HepG2 (cell line): ENCODE results near the gene RIPK1. TPM values are rescaled to one million over a fixed set of nuclear protein-coding genes. Genes with fewer than 3 reads are reported as not detected.

Experiments
- AHR ChIP-seq: IDR thresholded peaks from 2 replicates; pipeline ENCODE4 v1.6.1; 2018; ENCODE audit warnings: missing genetic modification reagents, missing compliant biosample characterization
- CEBPB ChIP-seq: IDR thresholded peaks from 2 replicates; pipeline ENCODE4 v1.6.1; 2011; ENCODE audit warnings: low read depth, low read length, improper control_type of control experiment, borderline replicate concordance
- CEBPG ChIP-seq: IDR thresholded peaks from 2 replicates; pipeline ENCODE4 v1.6.1; 2016
- FOXA3 ChIP-seq: IDR thresholded peaks from 2 replicates; pipeline ENCODE4 v1.6.1; 2016; ENCODE audit warnings: missing genetic modification reagents, missing compliant biosample characterization
- HNF1B ChIP-seq: sonication (generic); formaldehyde crosslinking; IDR thresholded peaks from 2 replicates; pipeline ENCODE4 v1.5.1; 2020; ENCODE audit warnings: mild to moderate bottlenecking, moderate library complexity, missing genetic modification reagents
- MBD4 ChIP-seq: IDR thresholded peaks from 2 replicates; pipeline ENCODE4 v1.6.1; 2012; ENCODE audit warnings: low read length, inconsistent platforms, borderline replicate concordance
- MZF1 ChIP-seq: sonication (generic); formaldehyde crosslinking; IDR thresholded peaks from 2 replicates; pipeline ENCODE4 v1.8.1; 2023; ENCODE audit warnings: mild to moderate bottlenecking, missing genetic modification reagents, borderline replicate concordance
- NCOA5 ChIP-seq: sonication (generic); formaldehyde crosslinking; IDR thresholded peaks from 2 replicates; pipeline ENCODE4 v1.4.0; 2020; ENCODE audit warnings: missing genetic modification reagents
- NKX3-1 ChIP-seq: sonication (generic); formaldehyde crosslinking; IDR thresholded peaks from 2 replicates; pipeline ENCODE4 v1.5.0; 2020; ENCODE audit warnings: missing genetic modification reagents
- SP5 ChIP-seq: IDR thresholded peaks from 2 replicates; pipeline ENCODE4 v1.6.1; 2016; ENCODE audit warnings: low read depth, borderline replicate concordance
- ZFX ChIP-seq: sonication (generic); formaldehyde crosslinking; IDR thresholded peaks from 2 replicates; pipeline ENCODE4 v1.4.0; 2020; ENCODE audit warnings: mild to moderate bottlenecking, low read depth, missing genetic modification reagents, moderate library complexity
- ZNF251 ChIP-seq: sonication (generic); formaldehyde crosslinking; IDR thresholded peaks from 2 replicates; pipeline ENCODE4 v1.9.0; 2021; ENCODE audit warnings: mild to moderate bottlenecking, missing genetic modification reagents
- ZNF263 ChIP-seq: sonication (generic); formaldehyde crosslinking; IDR thresholded peaks from 2 replicates; pipeline ENCODE4 v1.4.0; 2020; ENCODE audit warnings: missing genetic modification reagents
- polyA plus RNA-seq, 8 experiments: library from polyadenylated mRNA; depleted of rRNA in 3 of 8; stranded (reverse) in 7 of 8; unstranded in 1 of 8; fragments of >200 nt; fragmentation: Illumina TruSeq in 4 of 8; extraction: Trizol in 4 of 8; gene quantifications; 2 replicates each; pipeline versions ENCODE4 v1.2.1 to v1.2.3, GENCODE V29; 2011 to 2016; ENCODE audit warnings: low read depth in 4 of 8, missing spikeins in 1 of 8, mixed read lengths in 1 of 8; ENCODE audit not compliant: insufficient read depth in 1 of 8
- total RNA-seq, 5 experiments: library from RNA; depleted of rRNA; stranded (reverse); fragments of >200 nt; fragmentation: Illumina TruSeq; extraction: Trizol; gene quantifications; 2 replicates each; pipeline ENCODE4 v1.2.3, GENCODE V29; 2016; ENCODE audit warnings: low read depth in 1 of 5
- TF ChIP-seq, protein P1 (sequence below): sonication (generic); formaldehyde crosslinking; IDR thresholded peaks from 2 replicates; pipeline ENCODE4 v1.8.0; 2022; ENCODE audit warnings: mild to moderate bottlenecking, missing genetic modification reagents
- TF ChIP-seq, protein P2 (sequence below): sonication (generic); formaldehyde crosslinking; IDR thresholded peaks from 2 replicates; pipeline ENCODE4 v1.8.1; 2023; ENCODE audit warnings: mild to moderate bottlenecking, missing genetic modification reagents

Gene RIPK1
- total and polyA plus RNA-seq, 2 of the 13 experiments (the other 11 are each of a cell fraction or from before 2014, with no cell fraction given): 9.0 to 10.3 TPM

DNA sequence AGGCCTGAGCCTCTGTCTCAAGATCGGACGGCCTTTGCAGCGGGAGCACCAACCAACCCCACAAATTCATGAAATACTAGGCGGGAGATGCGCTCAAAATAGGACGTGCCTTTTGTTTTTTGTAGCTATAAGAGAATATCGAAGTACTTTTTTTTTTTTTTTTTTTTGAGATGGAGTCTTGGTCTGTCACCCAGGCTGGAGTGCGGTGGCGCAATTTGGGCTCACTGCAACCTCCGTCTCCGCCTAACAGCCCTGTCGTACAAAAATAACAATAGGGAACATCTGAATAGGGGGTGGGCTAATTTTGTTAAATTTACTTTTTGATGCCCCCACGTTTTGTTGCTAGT, 94.9 kb downstream of the RIPK1 start (continued):
- peak; percentile 66; the same call in 1 of the 2 replicates for TF ChIP-seq ZFX (CRISPR knock-in tag)
- TF ChIP-seq MBD4: no peak
- 0 out of 2 replicates have a peak, but pooled peaks have one; percentile 19 for TF ChIP-seq ZNF263 (CRISPR knock-in tag)
- TF ChIP-seq CEBPG (CRISPR knock-in tag): peak; percentile 17
- TF ChIP-seq SP5 (CRISPR knock-in tag): peak; percentile 7
- 0 out of 2 replicates have a peak, but pooled peaks have one; percentile 9 for TF ChIP-seq HNF1B (CRISPR knock-in tag)
- no peak for TF ChIP-seq ZNF251 (CRISPR knock-in tag)
- TF ChIP-seq NCOA5: no peak
- 0 out of 2 replicates have a peak, but pooled peaks have one; percentile 9 for TF ChIP-seq AHR (CRISPR knock-in tag)
- no peak for TF ChIP-seq FOXA3 (CRISPR knock-in tag)
- 0 out of 2 replicates have a peak, but pooled peaks have one; percentile 3 for TF ChIP-seq CEBPB
- TF ChIP-seq, protein P1, sequence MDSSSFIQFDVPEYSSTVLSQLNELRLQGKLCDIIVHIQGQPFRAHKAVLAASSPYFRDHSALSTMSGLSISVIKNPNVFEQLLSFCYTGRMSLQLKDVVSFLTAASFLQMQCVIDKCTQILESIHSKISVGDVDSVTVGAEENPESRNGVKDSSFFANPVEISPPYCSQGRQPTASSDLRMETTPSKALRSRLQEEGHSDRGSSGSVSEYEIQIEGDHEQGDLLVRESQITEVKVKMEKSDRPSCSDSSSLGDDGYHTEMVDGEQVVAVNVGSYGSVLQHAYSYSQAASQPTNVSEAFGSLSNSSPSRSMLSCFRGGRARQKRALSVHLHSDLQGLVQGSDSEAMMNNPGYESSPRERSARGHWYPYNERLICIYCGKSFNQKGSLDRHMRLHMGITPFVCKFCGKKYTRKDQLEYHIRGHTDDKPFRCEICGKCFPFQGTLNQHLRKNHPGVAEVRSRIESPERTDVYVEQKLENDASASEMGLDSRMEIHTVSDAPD: no peak
- no peak for TF ChIP-seq NKX3-1
- TF ChIP-seq, protein P2, sequence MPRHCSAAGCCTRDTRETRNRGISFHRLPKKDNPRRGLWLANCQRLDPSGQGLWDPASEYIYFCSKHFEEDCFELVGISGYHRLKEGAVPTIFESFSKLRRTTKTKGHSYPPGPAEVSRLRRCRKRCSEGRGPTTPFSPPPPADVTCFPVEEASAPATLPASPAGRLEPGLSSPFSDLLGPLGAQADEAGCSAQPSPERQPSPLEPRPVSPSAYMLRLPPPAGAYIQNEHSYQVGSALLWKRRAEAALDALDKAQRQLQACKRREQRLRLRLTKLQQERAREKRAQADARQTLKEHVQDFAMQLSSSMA: peak; percentile 59; the same call in 1 of the 2 replicates
- no peak for TF ChIP-seq MZF1 (CRISPR knock-in tag)
